ENCODE results near the gene GBA2.

DNA sequence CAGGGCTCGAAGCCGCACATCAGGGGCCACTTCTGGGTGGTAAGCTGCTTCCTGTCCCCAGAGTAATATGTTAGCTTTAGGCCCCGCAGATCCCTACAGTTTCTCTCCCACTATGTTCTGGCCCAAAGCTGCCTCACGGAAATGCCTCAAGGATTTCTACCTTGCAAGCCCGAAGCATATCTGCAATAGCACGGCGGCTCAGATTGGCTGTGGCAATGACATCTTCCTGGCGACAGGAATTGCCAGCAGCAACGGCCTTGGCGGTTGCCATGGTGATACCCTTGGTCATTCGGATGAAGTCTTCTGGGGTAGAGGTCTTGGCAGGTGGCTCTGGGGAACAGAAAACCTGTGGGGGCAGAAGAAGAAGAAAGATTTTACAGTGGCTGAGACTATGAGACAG is 49.0 kb downstream of the GBA2 start:
- TF ChIP-seq, protein P1, sequence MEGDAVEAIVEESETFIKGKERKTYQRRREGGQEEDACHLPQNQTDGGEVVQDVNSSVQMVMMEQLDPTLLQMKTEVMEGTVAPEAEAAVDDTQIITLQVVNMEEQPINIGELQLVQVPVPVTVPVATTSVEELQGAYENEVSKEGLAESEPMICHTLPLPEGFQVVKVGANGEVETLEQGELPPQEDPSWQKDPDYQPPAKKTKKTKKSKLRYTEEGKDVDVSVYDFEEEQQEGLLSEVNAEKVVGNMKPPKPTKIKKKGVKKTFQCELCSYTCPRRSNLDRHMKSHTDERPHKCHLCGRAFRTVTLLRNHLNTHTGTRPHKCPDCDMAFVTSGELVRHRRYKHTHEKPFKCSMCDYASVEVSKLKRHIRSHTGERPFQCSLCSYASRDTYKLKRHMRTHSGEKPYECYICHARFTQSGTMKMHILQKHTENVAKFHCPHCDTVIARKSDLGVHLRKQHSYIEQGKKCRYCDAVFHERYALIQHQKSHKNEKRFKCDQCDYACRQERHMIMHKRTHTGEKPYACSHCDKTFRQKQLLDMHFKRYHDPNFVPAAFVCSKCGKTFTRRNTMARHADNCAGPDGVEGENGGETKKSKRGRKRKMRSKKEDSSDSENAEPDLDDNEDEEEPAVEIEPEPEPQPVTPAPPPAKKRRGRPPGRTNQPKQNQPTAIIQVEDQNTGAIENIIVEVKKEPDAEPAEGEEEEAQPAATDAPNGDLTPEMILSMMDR (IDR thresholded peaks at IDR 0.05): no peak
- TF ChIP-seq POLR2A (IDR thresholded peaks at IDR 0.05): no peak

Data from thyroid gland (tissue), 4 donors.